Liver (tissue), 9 donors: ENCODE data around the gene ZNF213. TPM values are rescaled to one million over a fixed set of nuclear protein-coding genes. Genes with fewer than 3 reads are reported as not detected.

Experiments used
- DNase-seq: peaks from one replicate; pipeline ENCODE4 v3.0.0-alpha.2; 2017; ENCODE audit warnings: low spot score
- H3K27ac ChIP-seq, 2 donors: one replicate each; pipeline ENCODE4 v1.7.0; 2013; ENCODE audit warnings: inconsistent platforms in 2 of 2, low read length in 2 of 2, control low read depth in 1 of 2, low read depth in 1 of 2, mild to moderate bottlenecking in 1 of 2
- H3K27me3 ChIP-seq, 4 donors: one replicate each; pipeline versions ENCODE4 v1.6.1 to v1.7.0; 2013; ENCODE audit warnings: low read length in 3 of 4, inconsistent platforms in 1 of 4, mild to moderate bottlenecking in 1 of 4, moderate library complexity in 1 of 4; ENCODE audit not compliant: control insufficient read depth in 4 of 4, insufficient read depth in 4 of 4
- H3K36me3 ChIP-seq, 4 donors: one replicate each; pipeline versions ENCODE4 v1.6.1 to v1.7.0; 2013; ENCODE audit warnings: low read length in 3 of 4, mild to moderate bottlenecking in 3 of 4, low read depth in 1 of 4, moderate library complexity in 1 of 4; ENCODE audit not compliant: control insufficient read depth in 4 of 4, insufficient read depth in 3 of 4
- H3K4me1 ChIP-seq, 4 donors: one replicate each; pipeline versions ENCODE4 v1.6.1 to v1.7.0; 2013; ENCODE audit warnings: low read length in 3 of 4, mild to moderate bottlenecking in 3 of 4, moderate library complexity in 1 of 4; ENCODE audit not compliant: control insufficient read depth in 4 of 4, insufficient read depth in 4 of 4
- H3K4me3 ChIP-seq, 3 donors: one replicate each; pipeline versions ENCODE4 v1.6.1 to v1.7.0; 2013; ENCODE audit warnings: low read length in 3 of 3, control low read depth in 1 of 3, low read depth in 1 of 3, mild to moderate bottlenecking in 1 of 3
- H3K9ac ChIP-seq, 2 donors: one replicate each; pipeline ENCODE4 v1.7.0; 2013; ENCODE audit warnings: low read length in 2 of 2, mild to moderate bottlenecking in 2 of 2, moderate library complexity in 2 of 2, control low read depth in 1 of 2, low read depth in 1 of 2
- H3K9me3 ChIP-seq, 4 donors: one replicate each; pipeline versions ENCODE4 v1.6.1 to v1.7.0; 2013; ENCODE audit warnings: low read length in 3 of 4; ENCODE audit not compliant: control insufficient read depth in 4 of 4
- ATF3 ChIP-seq: IDR thresholded peaks from 2 replicates; pipeline ENCODE4 v1.6.1; 2016; ENCODE audit warnings: antibody characterized with exemption
- CTCF ChIP-seq: fragments of 150-350 bp; IDR thresholded peaks from 2 replicates; pipeline ENCODE4 v1.5.1; 2017; ENCODE audit warnings: improper control_type of control experiment, low read depth, low read length; ENCODE audit not compliant: missing input control
- EGR1 ChIP-seq, 2 donors: IDR thresholded peaks; 2 replicates each; pipeline ENCODE4 v1.6.1; 2016 to 2018; ENCODE audit warnings: antibody characterized with exemption in 2 of 2, low read depth in 2 of 2
- FOXA1 ChIP-seq: IDR thresholded peaks from 2 replicates; pipeline ENCODE4 v1.6.1; 2016; ENCODE audit warnings: antibody characterized with exemption
- FOXA2 ChIP-seq: IDR thresholded peaks from 2 replicates; pipeline ENCODE4 v1.6.1; 2016; ENCODE audit warnings: antibody characterized with exemption
- GABPA ChIP-seq, 2 donors: IDR thresholded peaks in 1 of 2; conservative IDR thresholded peaks in 1 of 2; 2 replicates each; pipeline ENCODE4 v1.6.1; 2016; ENCODE audit warnings: antibody characterized with exemption in 2 of 2, mild to moderate bottlenecking in 1 of 2, moderate library complexity in 1 of 2
- HNF4A ChIP-seq, 2 donors: conservative IDR thresholded peaks; 2 replicates each; pipeline ENCODE4 v1.6.1; 2016; ENCODE audit warnings: antibody characterized with exemption in 2 of 2, mild to moderate bottlenecking in 2 of 2
- HNF4G ChIP-seq: IDR thresholded peaks from 2 replicates; pipeline ENCODE4 v1.6.1; 2016; ENCODE audit warnings: antibody characterized with exemption
- JUND ChIP-seq, 2 donors: IDR thresholded peaks; 2 replicates each; pipeline ENCODE4 v1.6.1; 2016; ENCODE audit warnings: antibody characterized with exemption in 2 of 2
- MAX ChIP-seq: IDR thresholded peaks from 2 replicates; pipeline ENCODE4 v1.6.1; 2016; ENCODE audit warnings: antibody characterized with exemption
- NR2F2 ChIP-seq: IDR thresholded peaks from 2 replicates; pipeline ENCODE4 v1.6.1; 2016; ENCODE audit warnings: antibody characterized with exemption
- RAD21 ChIP-seq, 2 donors: IDR thresholded peaks; 2 replicates each; pipeline ENCODE4 v1.6.1; 2016; ENCODE audit warnings: antibody characterized with exemption in 2 of 2, mild to moderate bottlenecking in 2 of 2
- RXRA ChIP-seq, 2 donors: IDR thresholded peaks; 2 replicates each; pipeline ENCODE4 v1.6.1; 2017 to 2018; ENCODE audit warnings: antibody characterized with exemption in 2 of 2, mild to moderate bottlenecking in 1 of 2
- SP1 ChIP-seq: IDR thresholded peaks from 2 replicates; pipeline ENCODE4 v1.6.1; 2018; ENCODE audit warnings: antibody characterized with exemption, mild to moderate bottlenecking
- TAF1 ChIP-seq: conservative IDR thresholded peaks from 2 replicates; pipeline ENCODE4 v1.6.1; 2016; ENCODE audit warnings: antibody characterized with exemption, mild to moderate bottlenecking
- YY1 ChIP-seq: IDR thresholded peaks from 2 replicates; pipeline ENCODE4 v1.6.1; 2016; ENCODE audit warnings: antibody characterized with exemption, mild to moderate bottlenecking
- ZBTB33 ChIP-seq: IDR thresholded peaks from 2 replicates; pipeline ENCODE4 v1.6.1; 2016; ENCODE audit warnings: antibody characterized with exemption
- WGBS: extraction: QIAGEN DNeasy Blood & Tissue Kit; methylation state at CpG from one replicate; pipeline ENCODE4 v1.1.7; 2013; 5-methylcytosine and 5-hydroxymethylcytosine counted together
- polyA plus RNA-seq, 2 donors: library from polyadenylated mRNA; stranded (reverse) in 1 of 2; unstranded in 1 of 2; fragments of 200-250 nt in 1 of 2; fragments of >200 nt in 1 of 2; fragmentation: Nextera tagmentation in 1 of 2; extraction: Ambion mirVana in 1 of 2; gene quantifications; one replicate each; pipeline versions ENCODE4 v1.2.1 to v1.2.3, GENCODE V29; 2013 to 2015
- total RNA-seq, 2 donors: library from RNA; depleted of rRNA; stranded (reverse); fragments of >200 nt; gene quantifications; one replicate each; pipeline ENCODE4 v1.2.3, GENCODE V29; 2014
- TF ChIP-seq, protein P1 (sequence below): IDR thresholded peaks from 2 replicates; pipeline ENCODE4 v1.6.1; 2016; ENCODE audit warnings: antibody characterized with exemption, mild to moderate bottlenecking
- donor health status: healthy.
- donor health status: healthy.
- donor health status: healthy.
- donor health status: healthy.
- donor health status: healthy.

ZNF213 gene
- total and polyA plus RNA-seq, 4 donors = 0.56 to 4.5 (median 1.7) TPM

DNA sequence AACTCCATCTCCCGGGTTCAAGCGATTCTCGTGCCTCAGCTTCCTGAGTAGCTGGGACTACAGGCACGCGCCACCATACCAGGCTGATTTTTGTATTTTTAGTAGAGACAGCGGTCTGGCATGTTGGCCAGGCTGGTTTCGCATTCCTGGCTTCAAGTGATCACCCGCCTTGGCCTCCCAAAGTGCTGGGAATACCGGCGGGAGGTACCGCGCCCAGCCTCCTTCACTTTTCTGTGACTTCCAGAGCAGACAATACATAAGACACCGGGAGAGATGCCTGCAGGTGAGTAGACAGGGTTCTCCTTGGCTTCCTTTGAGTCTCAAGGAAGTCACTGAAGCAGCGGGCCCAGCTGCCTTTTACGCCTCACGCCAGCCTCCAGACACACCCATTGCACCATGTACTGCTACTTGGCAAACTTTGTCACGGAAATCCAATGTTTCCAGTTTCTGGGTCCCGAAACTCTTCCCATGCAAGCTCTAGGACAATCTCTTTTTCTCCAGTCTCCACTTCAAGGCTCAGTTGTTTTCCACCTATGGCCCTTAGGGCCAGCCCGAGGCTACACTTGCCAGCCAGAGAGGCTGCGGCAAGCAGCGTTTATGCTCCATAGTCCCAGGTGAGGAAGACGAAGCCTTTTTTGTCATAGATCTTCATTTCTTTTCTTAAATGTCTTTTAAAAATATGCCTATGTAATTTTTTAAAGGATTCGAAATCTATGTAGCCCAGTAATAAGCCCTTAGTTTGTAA is 52.3 kb downstream of the ZNF213 start:
- H3K9ac ChIP-seq = no peak overlapping the region
- H3K4me1 ChIP-seq = peaks cover 5 to 17% (median 9%) of the 10 kb centered on the region in 4 donors
- TF ChIP-seq JUND (IDR thresholded peaks at IDR 0.05) (no peak), SP1 (no peak), NR2F2 (no peak), YY1 (no peak), ATF3 (no peak), HNF4G (no peak), MAX (no peak), CTCF (no peak), RAD21 (IDR thresholded peaks at IDR 0.05) (no peak), RXRA (IDR thresholded peaks at IDR 0.05) (no peak), EGR1 (IDR thresholded peaks at IDR 0.05; ENCODE audit: low read depth in 2 of 2) (no peak), HNF4A (conservative IDR thresholded peaks at IDR 0.05) (no peak), TAF1 (no peak), FOXA2 (no peak), ZBTB33 (no peak), FOXA1 (no peak), GABPA (IDR thresholded peaks at IDR 0.05 in 1 of 2, conservative IDR thresholded peaks at IDR 0.05 in 1 of 2) (no peak)
- TF ChIP-seq, protein P1, sequence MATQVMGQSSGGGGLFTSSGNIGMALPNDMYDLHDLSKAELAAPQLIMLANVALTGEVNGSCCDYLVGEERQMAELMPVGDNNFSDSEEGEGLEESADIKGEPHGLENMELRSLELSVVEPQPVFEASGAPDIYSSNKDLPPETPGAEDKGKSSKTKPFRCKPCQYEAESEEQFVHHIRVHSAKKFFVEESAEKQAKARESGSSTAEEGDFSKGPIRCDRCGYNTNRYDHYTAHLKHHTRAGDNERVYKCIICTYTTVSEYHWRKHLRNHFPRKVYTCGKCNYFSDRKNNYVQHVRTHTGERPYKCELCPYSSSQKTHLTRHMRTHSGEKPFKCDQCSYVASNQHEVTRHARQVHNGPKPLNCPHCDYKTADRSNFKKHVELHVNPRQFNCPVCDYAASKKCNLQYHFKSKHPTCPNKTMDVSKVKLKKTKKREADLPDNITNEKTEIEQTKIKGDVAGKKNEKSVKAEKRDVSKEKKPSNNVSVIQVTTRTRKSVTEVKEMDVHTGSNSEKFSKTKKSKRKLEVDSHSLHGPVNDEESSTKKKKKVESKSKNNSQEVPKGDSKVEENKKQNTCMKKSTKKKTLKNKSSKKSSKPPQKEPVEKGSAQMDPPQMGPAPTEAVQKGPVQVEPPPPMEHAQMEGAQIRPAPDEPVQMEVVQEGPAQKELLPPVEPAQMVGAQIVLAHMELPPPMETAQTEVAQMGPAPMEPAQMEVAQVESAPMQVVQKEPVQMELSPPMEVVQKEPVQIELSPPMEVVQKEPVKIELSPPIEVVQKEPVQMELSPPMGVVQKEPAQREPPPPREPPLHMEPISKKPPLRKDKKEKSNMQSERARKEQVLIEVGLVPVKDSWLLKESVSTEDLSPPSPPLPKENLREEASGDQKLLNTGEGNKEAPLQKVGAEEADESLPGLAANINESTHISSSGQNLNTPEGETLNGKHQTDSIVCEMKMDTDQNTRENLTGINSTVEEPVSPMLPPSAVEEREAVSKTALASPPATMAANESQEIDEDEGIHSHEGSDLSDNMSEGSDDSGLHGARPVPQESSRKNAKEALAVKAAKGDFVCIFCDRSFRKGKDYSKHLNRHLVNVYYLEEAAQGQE = no peak

More for the DNA sequence above, 52.3 kb downstream of the ZNF213 start:
- no peak overlapping the region for H3K27ac ChIP-seq
- no peaks in the 10 kb centered on the region for H3K36me3 ChIP-seq
- no peak for DNase-seq
- no peak overlapping the region for H3K4me3 ChIP-seq
- H3K27me3 ChIP-seq = peaks cover 2 to 19% (median 11%) of the 10 kb centered on the region in 4 donors
- peaks cover 2 to 13% (median 3%) of the 10 kb centered on the region in 4 donors for H3K9me3 ChIP-seq
- 74% methylated on average over 23 of the region's 23 CpGs for WGBS
